Measurements from ENCODE around the gene MAD1L1.

MAD1L1 gene

DNA sequence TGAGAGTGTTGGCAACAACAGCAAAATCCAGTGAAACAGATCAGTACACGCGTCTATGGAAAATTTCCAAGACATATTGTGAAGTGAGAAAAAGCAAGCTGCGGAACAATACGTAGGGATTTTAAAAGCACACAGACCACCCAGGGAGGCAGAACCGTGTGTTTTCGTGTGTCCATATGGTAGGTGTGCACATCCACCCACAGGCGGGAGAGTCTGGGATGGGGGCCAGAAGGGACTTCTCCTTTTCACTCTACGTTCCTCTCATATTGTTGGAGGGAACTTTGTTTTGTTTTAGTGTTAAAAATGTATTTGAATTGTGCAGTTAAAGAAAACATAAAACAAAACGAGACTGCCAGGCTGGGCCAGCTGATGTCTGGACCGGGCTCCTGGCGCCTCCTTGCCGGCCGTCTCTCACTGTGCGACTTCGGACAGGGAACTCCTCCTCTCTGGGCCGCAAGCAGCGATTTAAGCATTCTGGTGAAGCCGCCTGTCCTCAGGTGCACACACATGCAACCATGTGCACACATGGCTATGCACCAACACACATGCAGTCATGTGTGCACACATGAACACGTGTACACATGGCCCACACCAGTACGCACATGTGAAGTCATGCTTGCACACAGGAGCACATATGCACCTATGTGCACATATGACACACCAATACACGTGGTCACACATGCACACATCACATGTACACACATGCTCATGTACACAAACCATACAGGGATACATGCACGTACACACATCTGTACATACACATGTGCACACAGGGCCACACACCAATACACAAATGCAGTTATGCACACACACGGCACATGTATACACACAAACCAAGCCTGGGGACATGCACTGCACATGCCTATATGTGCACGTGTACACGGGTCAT, 421.5 kb downstream of the MAD1L1 start (continued):
- TF ChIP-seq ZNF398 (tag by site-specific recombination; IDR thresholded peaks at IDR 0.05) (no peak), ZNF184 (tag by site-specific recombination; IDR thresholded peaks at IDR 0.05) (no peak), KLF8 (tag by site-specific recombination; IDR thresholded peaks at IDR 0.05) (no peak), ZNF280D (tag by site-specific recombination; IDR thresholded peaks at IDR 0.05) (no peak), ZIC2 (tag by site-specific recombination; IDR thresholded peaks at IDR 0.05) (no peak), ZNF488 (tag by site-specific recombination; IDR thresholded peaks at IDR 0.05) (no peak)

- no peaks in the 10 kb centered on the region for H3K9me3 ChIP-seq (ENCODE audit: control insufficient read depth, insufficient read depth, low read depth, low read length)
- H3K36me3 ChIP-seq (ENCODE audit: control insufficient read depth in 2 of 2, insufficient read depth in 1 of 2, low read length in 2 of 2): no peaks in the 10 kb centered on the region
- no peak for TF ChIP-seq ZNF112 (tag by site-specific recombination; IDR thresholded peaks at IDR 0.05)
- TF ChIP-seq OVOL3 (tag by site-specific recombination; IDR thresholded peaks at IDR 0.05): no peak
- no peak for TF ChIP-seq ZNF37A (tag by site-specific recombination; IDR thresholded peaks at IDR 0.05)
- TF ChIP-seq ZNF114 (tag by site-specific recombination; IDR thresholded peaks at IDR 0.05): no peak
- TF ChIP-seq ZNF239 (tag by site-specific recombination; IDR thresholded peaks at IDR 0.05): no peak
- TF ChIP-seq ZNF660 (tag by site-specific recombination; IDR thresholded peaks at IDR 0.05): no peak
- TF ChIP-seq, protein P1, sequence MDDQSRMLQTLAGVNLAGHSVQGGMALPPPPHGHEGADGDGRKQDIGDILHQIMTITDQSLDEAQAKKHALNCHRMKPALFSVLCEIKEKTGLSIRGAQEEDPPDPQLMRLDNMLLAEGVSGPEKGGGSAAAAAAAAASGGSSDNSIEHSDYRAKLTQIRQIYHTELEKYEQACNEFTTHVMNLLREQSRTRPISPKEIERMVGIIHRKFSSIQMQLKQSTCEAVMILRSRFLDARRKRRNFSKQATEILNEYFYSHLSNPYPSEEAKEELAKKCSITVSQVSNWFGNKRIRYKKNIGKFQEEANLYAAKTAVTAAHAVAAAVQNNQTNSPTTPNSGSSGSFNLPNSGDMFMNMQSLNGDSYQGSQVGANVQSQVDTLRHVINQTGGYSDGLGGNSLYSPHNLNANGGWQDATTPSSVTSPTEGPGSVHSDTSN (CRISPR knock-in tag; IDR thresholded peaks at IDR 0.05): no peak
- no peak for TF ChIP-seq SCRT2 (tag by site-specific recombination; IDR thresholded peaks at IDR 0.05)
- no peak for TF ChIP-seq ZNF521 (tag by site-specific recombination; IDR thresholded peaks at IDR 0.05)
- TF ChIP-seq ZBTB20 (tag by site-specific recombination; IDR thresholded peaks at IDR 0.05): no peak
- no peak for TF ChIP-seq ZNF560 (tag by site-specific recombination; IDR thresholded peaks at IDR 0.05; ENCODE audit: borderline replicate concordance)
- no peak for TF ChIP-seq OSR2 (tag by site-specific recombination; IDR thresholded peaks at IDR 0.05)
- no peak for TF ChIP-seq ZNF362 (tag by site-specific recombination; IDR thresholded peaks at IDR 0.05)
- CTCF ChIA-PET: no interaction called here
- H3K4me3 ChIP-seq (ENCODE audit: low read depth, low read length): no peak overlapping the region
- POLR2A ChIA-PET: no interaction called here
- H3K27ac ChIP-seq (ENCODE audit: extremely low read depth, low read depth, low read length): no peak overlapping the region
- H3K4me1 ChIP-seq (ENCODE audit: control insufficient read depth, insufficient read depth, low read length): no peaks in the 10 kb centered on the region
These were observed 422.2 kb downstream of the MAD1L1 start for GRCh38 chr7:1810521-1810920.

Measured in HEK293 (cell line).